Calu3 (cell line): ENCODE results near the gene TCF12. TPM values are rescaled to one million over a fixed set of nuclear protein-coding genes. Genes with fewer than 3 reads are reported as not detected.

Experiments
- BruUV-seq: library from RNA; stranded (reverse); fragments of 400-500 nt; replicated peaks from 2 replicates; lab custom pipeline; 2021; lab: Mats Ljungman, UMichigan
- CTCF ChIA-PET: fragments of 300-600 bp; sonication (Branson Sonifier 250); formaldehyde crosslinking; loops from one replicate; lab custom pipeline; 2022; ENCODE audit warnings: antibody characterized with exemption; lab: Charles Lee
- DNase-seq: peaks from one replicate; pipeline ENCODE4 v3.0.0; 2022
- H3K27ac Mint-ChIP-seq: one replicate; pipeline ENCODE4 v1.8.0; 2022; ENCODE audit warnings: mixed read lengths; ENCODE audit not compliant: unreplicated experiment
- H3K27me3 Mint-ChIP-seq: one replicate; pipeline ENCODE4 v1.8.0; 2022; ENCODE audit warnings: mixed read lengths; ENCODE audit not compliant: unreplicated experiment
- H3K36me3 Mint-ChIP-seq: one replicate; pipeline ENCODE4 v1.8.0; 2022; ENCODE audit warnings: mild to moderate bottlenecking, moderate library complexity, mixed read lengths; ENCODE audit not compliant: insufficient read depth, unreplicated experiment
- H3K4me1 Mint-ChIP-seq: one replicate; pipeline ENCODE4 v1.8.0; 2022; ENCODE audit warnings: mild to moderate bottlenecking, low read depth, mixed read lengths; ENCODE audit not compliant: unreplicated experiment
- H3K4me3 Mint-ChIP-seq: one replicate; pipeline ENCODE4 v1.8.0; 2022; ENCODE audit warnings: mild to moderate bottlenecking, low read depth, moderate library complexity, mixed read lengths; ENCODE audit not compliant: unreplicated experiment
- H3K9me3 Mint-ChIP-seq: one replicate; pipeline ENCODE4 v1.8.0; 2022; ENCODE audit warnings: low read depth, mixed read lengths; ENCODE audit not compliant: unreplicated experiment
- CTCF ChIP-seq: fragments of 200-600 bp; IDR thresholded peaks from one replicate; pipeline ENCODE4 v1.8.0; 2022; ENCODE audit warnings: antibody characterized with exemption; ENCODE audit not compliant: unreplicated experiment
- intact Hi-C: fragments of 100-400 bp; cut with micrococcal nuclease; formaldehyde crosslinking; loops from one replicate; pipeline ENCODE4 v1.10.0; 2022; ENCODE audit not compliant: unreplicated experiment
- total RNA-seq: library from RNA; stranded (reverse); gene quantifications from 2 replicates; pipeline ENCODE4 v1.2.3, GENCODE V29; 2022

TCF12 gene
- total RNA-seq, 1 experiment from 2014 or later: 127 TPM

- Mint-ChIP-seq H3K36me3 (peaks cover 33% of the 10 kb centered on the region), H3K4me1 (peaks cover 33% of the 10 kb centered on the region), H3K9me3 (no peaks in the 10 kb centered on the region), H3K27ac (no peak overlapping the region), H3K4me3 (no peak overlapping the region), H3K27me3 (no peaks in the 10 kb centered on the region)
- no peak for TF ChIP-seq CTCF
- intact Hi-C loops: no loop called here
- CTCF ChIA-PET: no interaction called here
- BruUV-seq: no TSS peak
- DNase-seq: no peak
Observed at GRCh38 chr15:56915888-56916287, 2.6 kb upstream of the TCF12 start.

- Mint-ChIP-seq H3K27ac (no peak overlapping the region), H3K36me3 (peaks cover 34% of the 10 kb centered on the region), H3K4me3 (peak overlapping the region; percentile 98), H3K4me1 (peaks cover 36% of the 10 kb centered on the region), H3K9me3 (no peaks in the 10 kb centered on the region), H3K27me3 (no peaks in the 10 kb centered on the region)
- no peak for TF ChIP-seq CTCF
- CTCF ChIA-PET: no interaction called here
- DNase-seq: no peak
- intact Hi-C loops: no loop called here
- BruUV-seq: TSS peak; percentile 45
Observed at GRCh38 chr15:56916825-56917477, 1.5 kb upstream of the TCF12 start.

DNA sequence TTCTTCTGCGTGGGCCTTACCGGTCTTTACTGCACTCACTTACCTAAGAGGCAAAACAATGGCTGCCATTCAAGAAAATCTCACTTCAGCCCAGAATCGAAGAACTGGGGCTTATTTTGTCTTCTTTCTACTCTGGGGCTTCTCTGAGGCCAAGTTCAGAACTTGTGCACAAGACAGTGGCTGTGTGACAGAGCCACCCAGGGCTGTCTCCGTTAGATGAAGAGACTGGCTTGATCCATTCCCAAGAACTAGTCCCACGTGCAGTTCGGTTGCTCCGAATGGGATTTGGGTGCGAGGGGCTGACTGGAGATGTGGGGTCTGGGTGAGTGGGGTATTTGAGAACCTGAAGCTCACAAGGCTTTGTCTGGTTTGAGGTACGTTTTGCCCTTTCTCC, 795 bp upstream of the TCF12 start:
- H3K36me3 Mint-ChIP-seq: peaks cover 39% of the 10 kb centered on the region
- DNase-seq: no peak
- BruUV-seq: no TSS peak
- H3K27me3 Mint-ChIP-seq: no peaks in the 10 kb centered on the region
- no peak for TF ChIP-seq CTCF
- H3K4me1 Mint-ChIP-seq: peaks cover 41% of the 10 kb centered on the region
- H3K27ac Mint-ChIP-seq: peak overlapping the region; percentile 66
- CTCF ChIA-PET: interaction anchor here (0.6 to 1.2 kb wide), 10 partner anchors 11 to 421 kb away, joined by 3 to 6 read pairs (median 3); no protein-coding TSS in a partner anchor
- H3K4me3 Mint-ChIP-seq: peak overlapping the region; percentile 98
- intact Hi-C loops: loop anchor here (1.0 kb wide), 1 partner anchor 30 kb away; no protein-coding TSS in a partner anchor
- H3K9me3 Mint-ChIP-seq: no peaks in the 10 kb centered on the region

- H3K36me3 Mint-ChIP-seq: peaks cover 48% of the 10 kb centered on the region
- DNase-seq: peak; percentile 64
- no TSS peak for BruUV-seq
- peaks cover 48% of the 10 kb centered on the region for H3K4me1 Mint-ChIP-seq
- peak overlapping the region; percentile 98 for H3K27ac Mint-ChIP-seq
- no peaks in the 10 kb centered on the region for H3K9me3 Mint-ChIP-seq
- H3K4me3 Mint-ChIP-seq: peak overlapping the region; percentile 98
- intact Hi-C loops: no loop called here
- H3K27me3 Mint-ChIP-seq: no peaks in the 10 kb centered on the region
- CTCF ChIA-PET: interaction anchor here (1.2 kb wide), 1 partner anchor 294 kb away, joined by 6 read pairs; no protein-coding TSS in a partner anchor
- TF ChIP-seq CTCF: no peak
Observed at GRCh38 chr15:56919031-56919608, 676 bp downstream of the TCF12 start.
